Chondrocyte (in vitro differentiated cells): ENCODE results near the gene CADPS2. TPM values are rescaled to one million over a fixed set of nuclear protein-coding genes. Genes with fewer than 3 reads are reported as not detected.
"Not testable (repeated sequence)": the region's sequence is repeated elsewhere in the genome, so short reads cannot be mapped to it uniquely, and the experiment has no call there.

Source experiments
- DNase-seq: peaks from one replicate; pipeline ENCODE4 v3.0.0; 2021; ENCODE audit warnings: mixed read lengths, low spot score
- H3K27ac Mint-ChIP-seq: one replicate; pipeline ENCODE4 v1.8.0; 2021; ENCODE audit warnings: mild to moderate bottlenecking, moderate library complexity, mixed read lengths; ENCODE audit not compliant: unreplicated experiment
- H3K27me3 Mint-ChIP-seq: 2 replicates; pipeline ENCODE4 v1.8.0; 2021; ENCODE audit warnings: low read depth, mixed read lengths
- H3K36me3 Mint-ChIP-seq: 2 replicates; pipeline ENCODE4 v1.8.0; 2021; ENCODE audit warnings: low read depth, mixed read lengths
- H3K4me1 Mint-ChIP-seq: 2 replicates; pipeline ENCODE4 v1.8.0; 2021; ENCODE audit warnings: low read depth, mild to moderate bottlenecking, mixed read lengths
- H3K4me3 Mint-ChIP-seq: one replicate; pipeline ENCODE4 v1.8.0; 2021; ENCODE audit warnings: mild to moderate bottlenecking, moderate library complexity, mixed read lengths; ENCODE audit not compliant: unreplicated experiment
- H3K9me3 Mint-ChIP-seq: 2 replicates; pipeline ENCODE4 v1.8.0; 2021; ENCODE audit warnings: low read depth, mixed read lengths
- CTCF ChIP-seq: fragments of 200-600 bp; sonication (generic); IDR thresholded peaks from 2 replicates; pipeline ENCODE4 v1.5.0; 2021; ENCODE audit warnings: antibody characterized with exemption, mild to moderate bottlenecking, moderate library complexity
- total RNA-seq: library from RNA; stranded (reverse); gene quantifications from 3 replicates; pipeline ENCODE4 v1.2.1, GENCODE V29; 2021

The CADPS2 gene
- total RNA-seq, 1 donor from 2014 or later = 0.32 TPM

GRCh38 chr7:122689346-122690109, 196.7 kb downstream of the CADPS2 start:
- H3K27me3 Mint-ChIP-seq = peaks cover 3% of the 10 kb centered on the region
- DNase-seq = no peak
- no peak for TF ChIP-seq CTCF
- no peak overlapping the region for H3K27ac Mint-ChIP-seq
- H3K4me1 Mint-ChIP-seq = no peaks in the 10 kb centered on the region
- no peak overlapping the region for H3K4me3 Mint-ChIP-seq
- peaks cover 5% of the 10 kb centered on the region for H3K9me3 Mint-ChIP-seq
- no peaks in the 10 kb centered on the region for H3K36me3 Mint-ChIP-seq

GRCh38 chr7:122688400-122688998, 197.8 kb downstream of the CADPS2 start:
- no peak overlapping the region for H3K4me3 Mint-ChIP-seq
- no peak overlapping the region for H3K27ac Mint-ChIP-seq
- H3K36me3 Mint-ChIP-seq = no peaks in the 10 kb centered on the region

GRCh38 chr7:122686360-122686878, 199.8 kb downstream of the CADPS2 start:
- no peaks in the 10 kb centered on the region for H3K9me3 Mint-ChIP-seq
- peaks cover 8% of the 10 kb centered on the region for H3K27me3 Mint-ChIP-seq
- no peaks in the 10 kb centered on the region for H3K36me3 Mint-ChIP-seq
- no peak for DNase-seq
- H3K27ac Mint-ChIP-seq = no peak overlapping the region
- H3K4me3 Mint-ChIP-seq = no peak overlapping the region
- no peaks in the 10 kb centered on the region for H3K4me1 Mint-ChIP-seq
- TF ChIP-seq CTCF = no peak

More at GRCh38 chr7:122688400-122688998, 197.8 kb downstream of the CADPS2 start:
- Mint-ChIP-seq H3K27me3 (peaks cover 3% of the 10 kb centered on the region), H3K4me1 (no peaks in the 10 kb centered on the region), H3K9me3 (peaks cover 5% of the 10 kb centered on the region)
- DNase-seq = no peak
- no peak for TF ChIP-seq CTCF

DNA sequence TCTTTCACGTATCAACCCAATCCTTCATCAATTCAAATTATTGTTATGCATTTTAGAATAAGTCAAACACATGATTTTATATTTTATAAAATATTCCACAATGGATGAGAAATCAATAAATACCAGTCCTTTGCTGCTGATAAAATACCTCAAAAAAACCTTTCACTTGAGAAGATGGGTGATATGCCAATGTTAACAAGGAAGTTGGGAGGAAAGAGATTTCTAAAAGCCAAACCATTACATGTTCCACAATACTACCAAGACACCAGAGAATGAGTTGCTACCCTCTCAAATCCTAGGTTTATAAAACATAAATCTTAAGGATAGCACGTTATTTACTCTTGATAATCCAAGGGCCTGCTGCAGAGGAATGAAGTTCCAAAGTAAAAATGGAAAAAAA, 201.8 kb downstream of the CADPS2 start:
- DNase-seq = no peak
- Mint-ChIP-seq H3K27me3 (peaks cover 8% of the 10 kb centered on the region), H3K4me3 (no peak overlapping the region), H3K36me3 (no peaks in the 10 kb centered on the region), H3K27ac (no peak overlapping the region), H3K9me3 (peaks cover under 1% of the 10 kb centered on the region), H3K4me1 (no peaks in the 10 kb centered on the region)
- TF ChIP-seq CTCF = no peak

GRCh38 chr7:122682815-122683550, 203.3 kb downstream of the CADPS2 start:
- no peak for DNase-seq
- no peak for TF ChIP-seq CTCF
- H3K4me3 Mint-ChIP-seq = no peak overlapping the region
- H3K9me3 Mint-ChIP-seq = peaks cover 4% of the 10 kb centered on the region
- no peak overlapping the region for H3K27ac Mint-ChIP-seq
- H3K36me3 Mint-ChIP-seq = no peaks in the 10 kb centered on the region
- H3K27me3 Mint-ChIP-seq = peaks cover 11% of the 10 kb centered on the region
- H3K4me1 Mint-ChIP-seq = no peaks in the 10 kb centered on the region

- H3K9me3 Mint-ChIP-seq, H3K27me3 Mint-ChIP-seq, H3K36me3 Mint-ChIP-seq, H3K4me3 Mint-ChIP-seq, H3K27ac Mint-ChIP-seq, H3K4me1 Mint-ChIP-seq, DNase-seq: not testable (repeated sequence)
Measured at GRCh38 chr7:122681186-122681585, 205.1 kb downstream of the CADPS2 start.
